Gastroesophageal sphincter (tissue), 3 donors: ENCODE measurements around the gene GNAQ.

ENCODE experiments used
- CTCF ChIP-seq, 4 experiments: fragments of 200-600 bp in 2 of 4; fragments of 450-650 bp in 2 of 4; sonication (generic) in 1 of 4; IDR thresholded peaks; one replicate each; pipeline ENCODE4 v1.5.1; 2017 to 2019; ENCODE audit warnings: antibody characterized with exemption in 4 of 4, mild to moderate bottlenecking in 2 of 4, moderate library complexity in 2 of 4
- EP300 ChIP-seq: sonication (generic); formaldehyde crosslinking; IDR thresholded peaks from one replicate; pipeline ENCODE4 v1.6.1; 2017; ENCODE audit warnings: antibody characterized with exemption, mild to moderate bottlenecking

DNA sequence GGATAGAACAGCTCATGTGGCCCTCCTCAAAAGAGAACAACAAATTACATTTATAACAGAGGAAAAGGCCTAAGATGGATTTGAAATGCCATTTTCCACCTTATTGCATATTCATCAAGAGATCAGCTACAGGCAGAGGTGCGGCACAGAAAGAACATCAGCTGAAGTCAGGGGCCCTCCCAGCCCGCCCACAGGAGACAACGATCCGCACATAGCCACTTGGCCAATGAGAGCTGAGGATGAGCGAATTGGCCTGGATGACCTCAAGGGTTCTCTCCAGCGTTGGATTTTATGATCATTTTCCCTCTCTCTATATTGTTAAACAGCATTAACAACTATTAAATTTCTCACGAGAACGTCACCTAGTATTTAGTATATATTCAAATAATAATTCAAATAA lies 97.6 kb downstream of the GNAQ start:
- TF ChIP-seq CTCF (IDR thresholded peaks at IDR 0.05) (no peak), EP300 (no peak)
